ENCODE measurements around the gene GATA3.

DNA sequence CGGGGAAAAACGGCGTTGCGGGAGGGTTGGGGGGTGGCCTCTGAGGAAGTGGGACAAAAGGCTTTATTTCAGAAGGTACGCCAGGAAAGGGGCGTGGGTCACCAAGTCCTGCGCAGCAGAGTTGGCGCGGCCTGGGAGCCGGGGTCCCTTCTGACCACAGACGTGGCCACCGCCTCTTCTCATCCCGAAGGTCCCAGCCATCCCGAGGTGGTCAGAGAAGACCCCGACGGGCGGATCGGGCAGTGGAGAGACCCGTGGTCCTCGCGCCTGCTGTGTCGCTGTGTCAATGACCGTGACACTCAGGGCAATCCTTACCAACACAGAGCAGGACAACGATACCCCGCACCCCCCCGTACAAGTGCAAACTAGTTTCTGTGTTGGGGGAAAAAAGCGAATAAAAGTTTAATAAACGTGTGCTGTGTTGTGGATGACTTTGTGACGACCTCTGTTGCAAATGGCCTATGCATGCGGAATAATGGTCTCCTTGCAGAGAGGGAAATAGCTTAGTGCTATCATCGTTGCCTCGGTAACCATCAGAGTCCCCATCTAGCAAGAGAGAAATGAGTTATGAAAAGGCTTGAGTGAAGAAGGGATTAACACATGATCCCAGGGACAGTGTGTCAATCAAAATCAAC is 19.4 kb upstream of the GATA3 start:
- no peak for TF ChIP-seq TCF7L2 (IDR thresholded peaks at IDR 0.05; ENCODE audit: low read depth, low read length)
- no peak for TF ChIP-seq NR1H2 (CRISPR knock-in tag; IDR thresholded peaks at IDR 0.05)
